ENCODE results near the gene CLNS1A. TPM values are rescaled to one million over a fixed set of nuclear protein-coding genes. Genes with fewer than 3 reads are reported as not detected.

The CLNS1A gene
- total and polyA plus RNA-seq, 2 donors from 2014 or later, result 74.4 to 79.3 TPM

GRCh38 chr11:77665240-77665965 is 27.8 kb upstream of the CLNS1A start:
- H3K27ac ChIP-seq (ENCODE audit: low read depth in 2 of 2, low read length in 2 of 2), result no peak overlapping the region
- H3K27me3 ChIP-seq (ENCODE audit: control insufficient read depth, insufficient read depth, low read length), result no peaks in the 10 kb centered on the region
- no peak overlapping the region for H3K4me3 ChIP-seq (ENCODE audit: low read length in 3 of 3)
- DNase-seq (no peak), FAIRE-seq (no peak)
- TF ChIP-seq CTCF (IDR thresholded peaks at IDR 0.05; ENCODE audit: borderline replicate concordance, extremely low read depth, insufficient read depth), result no peak
- H3K9me3 ChIP-seq (ENCODE audit: control insufficient read depth in 2 of 3, insufficient read depth in 1 of 3, low read length in 3 of 3), result no peaks in the 10 kb centered on the region
- intact Hi-C loops (cut with DNase I), result no loop called here
- H3K9ac ChIP-seq (ENCODE audit: low read length in 3 of 3), result no peak overlapping the region
- H3K36me3 ChIP-seq (ENCODE audit: control insufficient read depth in 2 of 3, insufficient read depth in 3 of 3, low read length in 3 of 3), result peaks cover 4 to 20% (median 15%) of the 10 kb centered on the region in 3 donors
- H3K4me1 ChIP-seq (ENCODE audit: control insufficient read depth in 2 of 3, insufficient read depth in 2 of 3, low read depth in 1 of 3, low read length in 3 of 3), result no peaks in the 10 kb centered on the region

- Histone ChIP-seq H3K36me3 (ENCODE audit: control insufficient read depth in 2 of 3, insufficient read depth in 3 of 3, low read length in 3 of 3) (peaks cover 0 to 5% (median 3%) of the 10 kb centered on the region in 3 donors), H3K9ac (ENCODE audit: low read length in 3 of 3) (no peak overlapping the region), H3K27me3 (ENCODE audit: control insufficient read depth, insufficient read depth, low read length) (no peaks in the 10 kb centered on the region), H3K27ac (ENCODE audit: low read depth in 2 of 2, low read length in 2 of 2) (no peak overlapping the region), H3K9me3 (ENCODE audit: control insufficient read depth in 2 of 3, insufficient read depth in 1 of 3, low read length in 3 of 3) (no peaks in the 10 kb centered on the region), H3K4me3 (ENCODE audit: low read length in 3 of 3) (no peak overlapping the region), H3K4me1 (ENCODE audit: control insufficient read depth in 2 of 3, insufficient read depth in 2 of 3, low read depth in 1 of 3, low read length in 3 of 3) (no peaks in the 10 kb centered on the region)
- TF ChIP-seq CTCF (IDR thresholded peaks at IDR 0.05; ENCODE audit: borderline replicate concordance, extremely low read depth, insufficient read depth), result no peak
- DNase-seq (no peak), FAIRE-seq (no peak)
- intact Hi-C loops (cut with DNase I), result no loop called here
Measured at GRCh38 chr11:77661670-77662069, 24.1 kb upstream of the CLNS1A start.

GRCh38 chr11:77660947-77661346 is 23.4 kb upstream of the CLNS1A start:
- no peak for FAIRE-seq
- H3K9me3 ChIP-seq (ENCODE audit: control insufficient read depth in 2 of 3, insufficient read depth in 1 of 3, low read length in 3 of 3), result no peaks in the 10 kb centered on the region

More at GRCh38 chr11:77660947-77661346, 23.4 kb upstream of the CLNS1A start:
- Histone ChIP-seq H3K36me3 (ENCODE audit: control insufficient read depth in 2 of 3, insufficient read depth in 3 of 3, low read length in 3 of 3) (peaks cover 0 to 5% (median 2%) of the 10 kb centered on the region in 3 donors), H3K4me3 (ENCODE audit: low read length in 3 of 3) (no peak overlapping the region), H3K9ac (ENCODE audit: low read length in 3 of 3) (no peak overlapping the region), H3K4me1 (ENCODE audit: control insufficient read depth in 2 of 3, insufficient read depth in 2 of 3, low read depth in 1 of 3, low read length in 3 of 3) (no peaks in the 10 kb centered on the region), H3K27me3 (ENCODE audit: control insufficient read depth, insufficient read depth, low read length) (no peaks in the 10 kb centered on the region), H3K27ac (ENCODE audit: low read depth in 2 of 2, low read length in 2 of 2) (no peak overlapping the region)
- intact Hi-C loops (cut with DNase I), result no loop called here
- no peak for DNase-seq
- TF ChIP-seq CTCF (IDR thresholded peaks at IDR 0.05; ENCODE audit: borderline replicate concordance, extremely low read depth, insufficient read depth), result no peak
